NB4 (cell line): ENCODE results near the gene BRD2.

ENCODE experiments used
- MAX ChIP-seq: IDR thresholded peaks from 2 replicates; pipeline ENCODE4 v1.6.1; 2011; ENCODE audit warnings: low read depth, low read length
- MYC ChIP-seq: IDR thresholded peaks from 2 replicates; pipeline ENCODE4 v1.6.1; 2011; ENCODE audit warnings: low read depth, low read length
- POLR2A ChIP-seq: IDR thresholded peaks from 2 replicates; pipeline ENCODE4 v1.6.1; 2011; ENCODE audit warnings: mild to moderate bottlenecking; ENCODE audit not compliant: insufficient read length; ENCODE audit errors: extremely low read depth
- TF ChIP-seq, protein P1 (sequence below): IDR thresholded peaks from one replicate; pipeline ENCODE4 v1.5.1; 2012; ENCODE audit warnings: low read depth, low read length

GRCh38 chr6:32931211-32931610 is 37.2 kb upstream of the BRD2 start:
- TF ChIP-seq, protein P1, sequence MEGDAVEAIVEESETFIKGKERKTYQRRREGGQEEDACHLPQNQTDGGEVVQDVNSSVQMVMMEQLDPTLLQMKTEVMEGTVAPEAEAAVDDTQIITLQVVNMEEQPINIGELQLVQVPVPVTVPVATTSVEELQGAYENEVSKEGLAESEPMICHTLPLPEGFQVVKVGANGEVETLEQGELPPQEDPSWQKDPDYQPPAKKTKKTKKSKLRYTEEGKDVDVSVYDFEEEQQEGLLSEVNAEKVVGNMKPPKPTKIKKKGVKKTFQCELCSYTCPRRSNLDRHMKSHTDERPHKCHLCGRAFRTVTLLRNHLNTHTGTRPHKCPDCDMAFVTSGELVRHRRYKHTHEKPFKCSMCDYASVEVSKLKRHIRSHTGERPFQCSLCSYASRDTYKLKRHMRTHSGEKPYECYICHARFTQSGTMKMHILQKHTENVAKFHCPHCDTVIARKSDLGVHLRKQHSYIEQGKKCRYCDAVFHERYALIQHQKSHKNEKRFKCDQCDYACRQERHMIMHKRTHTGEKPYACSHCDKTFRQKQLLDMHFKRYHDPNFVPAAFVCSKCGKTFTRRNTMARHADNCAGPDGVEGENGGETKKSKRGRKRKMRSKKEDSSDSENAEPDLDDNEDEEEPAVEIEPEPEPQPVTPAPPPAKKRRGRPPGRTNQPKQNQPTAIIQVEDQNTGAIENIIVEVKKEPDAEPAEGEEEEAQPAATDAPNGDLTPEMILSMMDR: no peak
- TF ChIP-seq POLR2A: no peak
- no peak for TF ChIP-seq MAX
- TF ChIP-seq MYC: no peak
